ENCODE data around the gene TMC4.
"Not testable (repeated sequence)": the region's sequence is repeated elsewhere in the genome, so short reads cannot be mapped to it uniquely, and the experiment has no call there.

The TMC4 gene

GRCh38 chr19:54180691-54181091 is 7.7 kb upstream of the TMC4 start:
- H4K20me1 ChIP-seq = peaks cover 17% of the 10 kb centered on the region
- H3K4me3 ChIP-seq = no peak overlapping the region
- H3K36me3 ChIP-seq = peaks cover 68% of the 10 kb centered on the region
- H3K27me3 ChIP-seq = no peaks in the 10 kb centered on the region
- no peak for TF ChIP-seq Cebpa-rat (IDR thresholded peaks at IDR 0.05)
- 0 out of 2 replicates have a peak overlapping the region, but pooled peaks have one; percentile 30 for H3K27ac ChIP-seq
- H3K9ac ChIP-seq = 0 out of 2 replicates have a peak overlapping the region, but pooled peaks have one; percentile 38
- H3K4me1 ChIP-seq = peaks cover 30% of the 10 kb centered on the region
- peak overlapping the region; percentile 76 for H3K4me2 ChIP-seq
- H3K9me3 ChIP-seq = no peaks in the 10 kb centered on the region

DNA sequence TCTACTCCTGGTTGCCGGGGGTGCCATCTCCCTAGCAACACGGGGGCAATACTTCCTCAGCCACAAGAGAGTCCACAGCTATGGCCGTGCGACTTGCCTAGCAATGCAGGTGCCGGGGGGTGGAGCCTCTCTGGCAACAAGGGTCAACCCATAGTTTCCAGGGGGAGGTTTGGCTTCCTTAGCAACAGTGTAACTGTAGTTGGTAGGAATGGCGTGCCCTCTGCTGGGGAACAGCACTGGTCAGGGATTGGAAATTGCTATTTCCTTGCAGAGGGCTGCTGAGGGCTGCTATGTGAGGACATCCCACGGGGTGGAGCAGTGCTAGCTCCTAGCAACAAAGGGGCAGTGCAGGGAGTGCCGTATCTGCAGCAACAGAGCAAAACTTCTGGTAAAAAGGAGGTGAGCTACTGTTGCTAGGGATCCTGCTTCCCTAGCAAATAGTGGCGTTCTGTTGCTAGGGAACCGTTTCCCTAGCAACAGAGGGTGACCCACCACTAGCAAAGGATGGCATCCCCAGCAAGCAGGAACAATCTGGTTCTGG is 7.0 kb upstream of the TMC4 start:
- no peaks in the 10 kb centered on the region for H3K27me3 ChIP-seq
- H3K36me3 ChIP-seq = peaks cover 68% of the 10 kb centered on the region
- H3K9ac ChIP-seq = 0 out of 2 replicates have a peak overlapping the region, but pooled peaks have one; percentile 38
- no peak overlapping the region for H3K4me3 ChIP-seq
- peak overlapping the region; percentile 76 for H3K4me2 ChIP-seq
- no peaks in the 10 kb centered on the region for H3K9me3 ChIP-seq
- H4K20me1 ChIP-seq = peaks cover 17% of the 10 kb centered on the region
- peaks cover 37% of the 10 kb centered on the region for H3K4me1 ChIP-seq
- no peak for TF ChIP-seq Cebpa-rat (IDR thresholded peaks at IDR 0.05)
- H3K27ac ChIP-seq = 0 out of 2 replicates have a peak overlapping the region, but pooled peaks have one; percentile 30

DNA sequence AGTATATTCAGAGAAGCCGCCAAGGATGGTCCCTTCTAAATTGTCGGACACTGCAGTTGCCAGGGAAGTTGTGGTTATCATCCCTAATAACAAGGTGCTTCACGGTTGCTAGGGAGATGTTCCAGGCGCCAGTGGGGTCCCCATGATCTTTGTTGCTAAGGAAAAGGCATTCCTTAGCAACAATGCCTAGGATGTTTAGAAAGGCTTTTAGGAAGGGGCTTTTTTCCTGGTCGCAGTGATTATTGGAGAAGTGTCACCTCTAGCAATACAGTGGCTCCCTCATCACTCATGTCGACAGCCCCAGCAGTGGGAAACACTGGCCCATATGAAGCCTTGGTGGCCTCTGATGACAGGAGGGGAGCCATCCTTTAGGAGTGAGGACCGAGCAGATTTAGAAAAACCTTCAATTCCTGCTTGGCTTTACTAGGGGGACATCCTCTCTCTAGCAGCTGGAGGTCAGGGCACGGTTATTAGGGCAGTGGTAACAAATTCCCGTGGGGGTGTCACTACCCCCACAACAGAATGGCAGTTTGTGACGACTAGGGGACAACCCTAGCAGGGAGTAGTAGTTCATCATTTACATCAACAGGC is 6.4 kb upstream of the TMC4 start:
- H3K27ac ChIP-seq = peak overlapping the region; percentile 77
- H3K4me3 ChIP-seq = peak overlapping the region; percentile 23
- no peaks in the 10 kb centered on the region for H3K9me3 ChIP-seq
- H3K27me3 ChIP-seq = no peaks in the 10 kb centered on the region
- TF ChIP-seq Cebpa-rat (IDR thresholded peaks at IDR 0.05) = no peak
- peak overlapping the region; percentile 76 for H3K4me2 ChIP-seq
- peaks cover 17% of the 10 kb centered on the region for H4K20me1 ChIP-seq
- H3K36me3 ChIP-seq = peaks cover 65% of the 10 kb centered on the region
- peaks cover 43% of the 10 kb centered on the region for H3K4me1 ChIP-seq
- peak overlapping the region; percentile 36; the same call in 1 of the 2 replicates for H3K9ac ChIP-seq

DNA sequence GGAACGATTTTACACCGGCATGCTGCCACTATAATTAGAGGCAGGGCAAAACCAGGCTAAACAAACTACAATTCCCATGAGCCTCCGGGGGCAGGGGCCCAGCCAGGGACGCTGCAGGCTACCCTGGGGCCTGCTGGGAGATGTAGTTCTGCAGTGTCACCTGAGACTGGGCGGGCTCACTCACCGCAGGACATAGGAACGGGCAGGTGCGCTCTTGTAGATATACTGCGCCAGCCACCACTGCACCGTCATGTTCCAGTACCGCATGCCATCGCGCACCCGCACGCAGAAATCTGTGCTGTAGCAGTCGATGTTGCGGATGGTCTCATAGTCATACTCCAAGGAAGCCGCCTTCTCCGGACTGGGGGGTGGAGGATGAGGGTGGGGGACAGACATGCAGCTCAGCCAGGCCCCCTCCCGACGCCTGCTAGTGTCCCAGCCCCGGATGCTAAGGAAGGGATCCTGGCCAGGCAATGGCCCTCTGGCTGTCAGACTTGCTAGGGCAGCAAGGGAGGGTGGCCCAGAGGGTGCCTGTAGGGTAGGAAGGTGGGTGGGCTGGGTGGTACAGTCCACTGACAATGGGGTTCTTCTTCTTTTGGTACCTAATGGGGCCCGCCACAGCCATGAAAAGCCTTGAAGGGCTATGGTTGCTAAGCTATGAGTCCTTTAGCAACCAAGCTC is 5.8 kb upstream of the TMC4 start:
- H3K27me3 ChIP-seq = no peaks in the 10 kb centered on the region
- H3K9ac ChIP-seq = peak overlapping the region; percentile 36
- no peaks in the 10 kb centered on the region for H3K9me3 ChIP-seq
- peaks cover 50% of the 10 kb centered on the region for H3K4me1 ChIP-seq
- H3K4me2 ChIP-seq = peak overlapping the region; percentile 76
- H3K36me3 ChIP-seq = peaks cover 59% of the 10 kb centered on the region
- peak overlapping the region; percentile 77 for H3K27ac ChIP-seq
- no peak for TF ChIP-seq Cebpa-rat (IDR thresholded peaks at IDR 0.05)
- H3K4me3 ChIP-seq = peak overlapping the region; percentile 23; the same call in 1 of the 2 replicates
- peaks cover 17% of the 10 kb centered on the region for H4K20me1 ChIP-seq

GRCh38 chr19:54173951-54174834 is 1.2 kb upstream of the TMC4 start:
- peak overlapping the region; percentile 38; the same call in 1 of the 2 replicates for H3K27ac ChIP-seq
- H3K9ac ChIP-seq = no peak overlapping the region
- no peaks in the 10 kb centered on the region for H3K27me3 ChIP-seq
- no peak overlapping the region for H3K4me3 ChIP-seq
- no peaks in the 10 kb centered on the region for H3K9me3 ChIP-seq
- H4K20me1 ChIP-seq = peaks cover 5% of the 10 kb centered on the region
- no peak for TF ChIP-seq Cebpa-rat (IDR thresholded peaks at IDR 0.05)
- H3K4me1 ChIP-seq = peaks cover 48% of the 10 kb centered on the region
- H3K4me2 ChIP-seq = peak overlapping the region; percentile 72
- peaks cover 36% of the 10 kb centered on the region for H3K36me3 ChIP-seq

DNA sequence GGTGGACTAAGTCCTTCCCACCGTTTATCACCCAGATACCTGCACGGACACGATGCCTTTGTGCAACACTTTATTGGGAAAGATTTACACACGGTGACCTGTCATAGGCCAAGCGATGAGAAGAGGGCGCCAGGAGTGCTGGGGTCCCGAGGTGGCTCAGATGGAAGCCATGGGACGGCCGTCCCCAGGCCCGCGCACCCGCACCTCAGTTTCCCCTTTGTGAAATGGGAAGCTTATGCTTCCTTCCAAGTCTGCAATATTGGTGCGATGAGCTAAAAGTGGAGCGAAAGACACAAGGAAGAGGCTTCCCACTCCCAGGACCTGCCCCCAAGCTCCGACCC is 369 bp upstream of the TMC4 start:
- Histone ChIP-seq H3K9me3 (no peaks in the 10 kb centered on the region), H3K27ac (no peak overlapping the region), H3K9ac (no peak overlapping the region), H3K27me3 (no peaks in the 10 kb centered on the region), H3K4me1 (peaks cover 42% of the 10 kb centered on the region), H3K36me3 (peaks cover 30% of the 10 kb centered on the region), H3K4me2 (peak overlapping the region; percentile 72), H3K4me3 (no peak overlapping the region), H4K20me1 (no peaks in the 10 kb centered on the region)
- TF ChIP-seq Cebpa-rat (IDR thresholded peaks at IDR 0.05) = no peak

GRCh38 chr19:54171736-54172431 is 1.1 kb downstream of the TMC4 start:
- Histone ChIP-seq H3K4me1 (peaks cover 41% of the 10 kb centered on the region), H3K36me3 (peaks cover 18% of the 10 kb centered on the region), H3K27ac (0 out of 2 replicates have a peak overlapping the region, but pooled peaks have one; percentile 26)
- not testable (repeated sequence) for H3K27me3 ChIP-seq, H3K4me3 ChIP-seq, H3K9ac ChIP-seq, H4K20me1 ChIP-seq, H3K9me3 ChIP-seq, H3K4me2 ChIP-seq

DNA sequence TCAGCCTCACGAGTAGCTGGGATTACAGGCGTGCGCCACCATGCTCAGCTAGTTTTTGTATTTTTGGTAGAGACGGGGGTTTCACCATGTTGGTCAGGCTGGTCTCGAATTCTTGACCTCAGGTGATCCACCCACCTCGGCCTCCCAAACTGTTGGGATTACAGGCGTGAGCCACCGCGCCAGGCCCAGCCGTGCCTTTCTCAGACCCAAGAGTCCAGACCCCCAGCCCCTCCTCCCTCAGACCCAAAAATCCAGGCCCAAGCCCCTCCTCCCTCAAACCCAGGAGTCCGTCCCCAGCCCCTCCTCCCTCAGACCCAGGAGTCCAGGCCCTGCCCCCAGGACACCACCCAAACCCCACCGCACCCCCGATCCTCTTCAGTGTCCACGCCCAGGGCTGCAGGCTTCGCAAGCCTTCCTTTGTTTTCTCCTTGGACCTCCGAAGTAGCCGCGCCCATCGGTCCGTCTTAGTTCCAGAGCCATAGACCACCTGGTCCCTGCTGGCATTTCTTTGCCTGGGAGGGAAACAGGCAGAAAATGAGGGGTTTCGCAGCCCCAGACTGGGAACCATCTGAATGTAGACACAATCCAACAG is 3.7 kb downstream of the TMC4 start:
- H3K36me3 ChIP-seq = no peaks in the 10 kb centered on the region

More for the DNA sequence above, 3.7 kb downstream of the TMC4 start:
- Histone ChIP-seq H3K9me3 (no peaks in the 10 kb centered on the region), H3K27ac (no peak overlapping the region), H4K20me1 (no peaks in the 10 kb centered on the region), H3K4me3 (no peak overlapping the region), H3K4me1 (peaks cover 31% of the 10 kb centered on the region), H3K27me3 (no peaks in the 10 kb centered on the region), H3K9ac (no peak overlapping the region), H3K4me2 (no peak overlapping the region)
- no peak for TF ChIP-seq Cebpa-rat (IDR thresholded peaks at IDR 0.05)

Data from BLaER1 (cell line).